Breast epithelium (tissue), 3 donors: Measurements from ENCODE around the gene GRPEL1.

Experiments
- CTCF ChIP-seq, 3 donors: fragments of 450-650 bp; IDR thresholded peaks; one replicate each; pipeline ENCODE4 v1.5.1; 2016 to 2017; ENCODE audit warnings: antibody characterized with exemption in 3 of 3, mild to moderate bottlenecking in 3 of 3, moderate library complexity in 3 of 3
- POLR2AphosphoS5 ChIP-seq, 3 donors: sonication (generic); formaldehyde crosslinking; IDR thresholded peaks; one replicate each; pipeline ENCODE4 v1.6.1; 2017; ENCODE audit warnings: antibody characterized with exemption in 3 of 3

- no peak for TF ChIP-seq CTCF (IDR thresholded peaks at IDR 0.05)
- no peak for TF ChIP-seq POLR2AphosphoS5 (IDR thresholded peaks at IDR 0.05)
Measured at GRCh38 chr4:7016512-7016911, 51.4 kb downstream of the GRPEL1 start.
